AG10803 (cell line): ENCODE measurements around the gene ANAPC7.
"Not testable (repeated sequence)": the region's sequence is repeated elsewhere in the genome, so short reads cannot be mapped to it uniquely, and the experiment has no call there.

ENCODE experiments used
- DNase-seq: peaks from one replicate; pipeline ENCODE4 v3.0.0; 2010; ENCODE audit warnings: low read depth
- H3K4me3 ChIP-seq: 2 replicates; pipeline ENCODE4 v1.5.1; 2011; ENCODE audit warnings: mild to moderate bottlenecking, low read length, control low read depth
- CTCF ChIP-seq: conservative IDR thresholded peaks from 2 replicates; pipeline ENCODE4 v1.5.1; 2011; ENCODE audit warnings: mild to moderate bottlenecking, low read length, control low read depth, inconsistent platforms

The ANAPC7 gene

DNA sequence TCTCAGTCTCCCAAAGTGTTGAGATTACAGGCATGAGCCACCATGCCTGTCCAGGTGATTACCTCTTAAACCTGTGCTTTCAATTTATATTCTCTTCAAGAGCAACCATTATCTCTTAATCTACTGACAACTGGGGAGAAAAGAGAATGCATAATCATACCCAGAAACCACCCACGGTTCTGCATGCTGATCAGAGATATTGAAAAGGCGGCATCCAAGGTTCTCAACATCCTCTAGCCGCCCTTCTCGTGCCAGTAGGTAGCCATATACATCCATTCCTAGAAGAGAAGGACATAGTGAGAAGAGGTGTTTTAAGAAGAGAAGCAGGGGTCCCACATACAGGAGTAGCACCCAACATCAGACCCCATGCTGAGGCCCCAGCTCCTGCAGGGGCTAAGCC, 20.8 kb downstream of the ANAPC7 start:
- H3K4me3 ChIP-seq: no peak overlapping the region
- no peak for TF ChIP-seq CTCF
- no peak for DNase-seq

DNA sequence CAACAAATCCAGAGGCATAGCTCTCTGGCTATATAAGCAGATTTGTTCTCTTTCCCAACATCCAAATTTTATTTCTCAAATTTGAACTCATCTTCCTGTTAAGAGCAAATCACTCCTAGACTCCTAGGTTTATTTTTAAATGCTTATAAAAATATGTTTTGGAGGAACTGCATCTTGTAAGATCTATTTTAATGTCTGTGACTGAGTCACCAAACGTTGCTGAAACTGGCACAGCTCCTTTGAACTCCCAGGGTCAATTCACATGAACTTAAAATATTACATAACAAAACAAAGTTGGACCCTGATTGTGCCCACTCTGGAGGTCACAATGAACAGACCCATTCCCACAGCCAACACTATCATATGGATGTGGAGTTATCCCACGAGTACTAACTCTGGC, 23.9 kb downstream of the ANAPC7 start:
- no peak for TF ChIP-seq CTCF

GRCh38 chr12:110379197-110379596, 24.3 kb downstream of the ANAPC7 start:
- H3K4me3 ChIP-seq: no peak overlapping the region
- no peak for TF ChIP-seq CTCF
- peak; percentile 50 for DNase-seq

More for the DNA sequence above, 23.9 kb downstream of the ANAPC7 start:
- H3K4me3 ChIP-seq: no peak overlapping the region
- DNase-seq: no peak

GRCh38 chr12:110378131-110378790, 25.2 kb downstream of the ANAPC7 start:
- not testable (repeated sequence) for DNase-seq, H3K4me3 ChIP-seq

GRCh38 chr12:110373962-110374611, 29.4 kb downstream of the ANAPC7 start:
- no peak overlapping the region for H3K4me3 ChIP-seq
- no peak for TF ChIP-seq CTCF
- no peak for DNase-seq

GRCh38 chr12:110373425-110373824, 30.1 kb downstream of the ANAPC7 start:
- no peak for DNase-seq
- no peak overlapping the region for H3K4me3 ChIP-seq
- no peak for TF ChIP-seq CTCF

DNA sequence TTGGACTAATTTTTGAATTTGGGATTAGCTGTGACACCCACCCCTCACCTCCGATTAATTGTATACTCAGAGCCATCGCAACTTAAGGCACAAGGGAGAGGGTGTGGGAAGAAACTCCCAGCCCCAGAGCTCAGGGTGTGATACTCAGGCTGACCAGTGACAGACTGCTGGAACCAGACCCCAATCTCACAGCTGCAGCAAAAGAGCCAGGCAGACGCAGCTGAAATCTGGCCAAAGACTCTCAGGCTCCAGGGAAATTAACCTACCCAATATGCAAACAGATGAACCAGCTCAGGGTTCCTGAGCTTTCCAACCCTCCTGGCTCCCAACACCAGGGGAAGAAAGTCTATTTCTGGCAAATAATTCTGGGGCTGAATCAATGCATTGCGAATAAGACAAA, 30.5 kb downstream of the ANAPC7 start:
- no peak for TF ChIP-seq CTCF
- H3K4me3 ChIP-seq: no peak overlapping the region
- DNase-seq: no peak

DNA sequence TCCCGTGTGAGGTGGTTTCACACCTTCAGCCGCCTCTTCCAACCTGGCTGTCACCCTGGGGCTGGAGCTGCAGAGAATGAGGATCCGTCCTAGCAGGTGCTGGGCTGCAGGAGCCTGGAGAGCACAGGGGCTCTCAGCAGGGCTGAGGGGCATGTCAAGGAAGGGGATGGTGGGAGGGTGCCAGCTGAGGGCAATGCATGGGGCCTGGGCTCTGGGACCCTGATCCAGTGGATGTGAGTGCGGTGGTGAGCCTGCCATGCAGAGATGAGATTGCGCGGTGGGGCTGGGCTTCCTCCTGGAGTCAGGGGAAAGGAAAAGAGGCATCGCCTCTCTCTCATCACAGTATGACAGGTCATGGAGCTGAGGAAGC, 31.5 kb downstream of the ANAPC7 start:
- no peak for DNase-seq
- H3K4me3 ChIP-seq: no peak overlapping the region
- no peak for TF ChIP-seq CTCF
